Coronary artery (tissue), 2 donors: ENCODE measurements around the gene CEP68.

Experiments used
- DNase-seq: peaks from one replicate; pipeline ENCODE4 v3.0.0-alpha.2; 2017; ENCODE audit warnings: low spot score
- H3K27ac ChIP-seq, 2 donors: fragments of 200-600 bp; sonication (generic); one replicate each; pipeline ENCODE4 v1.5.1; 2016 to 2019
- H3K4me3 ChIP-seq: fragments of 200-600 bp; sonication (generic); 2 replicates; pipeline ENCODE4 v1.5.1; 2016; ENCODE audit warnings: mild to moderate bottlenecking, moderate library complexity
- CTCF ChIP-seq: fragments of 200-600 bp; sonication (generic); IDR thresholded peaks from one replicate; pipeline ENCODE4 v1.5.1; 2019; ENCODE audit warnings: antibody characterized with exemption

CEP68 gene

GRCh38 chr2:65043001-65043400 is 13.2 kb upstream of the CEP68 start:
- DNase-seq, result no peak
- Histone ChIP-seq H3K4me3 (no peak overlapping the region), H3K27ac (no peak overlapping the region)
- TF ChIP-seq CTCF, result no peak

- Histone ChIP-seq H3K4me3 (no peak overlapping the region), H3K27ac (no peak overlapping the region)
- no peak for TF ChIP-seq CTCF
- DNase-seq, result no peak
Observed at GRCh38 chr2:65044097-65044735, 12.0 kb upstream of the CEP68 start.

- no peak for TF ChIP-seq CTCF
- H3K27ac ChIP-seq, result no peak overlapping the region
- no peak for DNase-seq
- no peak overlapping the region for H3K4me3 ChIP-seq
Observed at GRCh38 chr2:65045651-65046050, 10.6 kb upstream of the CEP68 start.

GRCh38 chr2:65046633-65047407 is 9.4 kb upstream of the CEP68 start:
- Histone ChIP-seq H3K27ac (no peak overlapping the region), H3K4me3 (no peak overlapping the region)
- no peak for TF ChIP-seq CTCF
- no peak for DNase-seq

GRCh38 chr2:65049010-65049639 is 7.1 kb upstream of the CEP68 start:
- no peak overlapping the region for H3K4me3 ChIP-seq
- no peak for TF ChIP-seq CTCF
- DNase-seq, result no peak

GRCh38 chr2:65050931-65051330 is 5.3 kb upstream of the CEP68 start:
- H3K27ac ChIP-seq, result no peak overlapping the region
- TF ChIP-seq CTCF, result no peak
- DNase-seq, result no peak
- H3K4me3 ChIP-seq, result no peak overlapping the region

More at GRCh38 chr2:65049010-65049639, 7.1 kb upstream of the CEP68 start:
- H3K27ac ChIP-seq, result no peak overlapping the region
